DOHH2 (cell line): Measurements from ENCODE around the gene KHDRBS2.

Experiments
- H3F3A ChIP-seq: fragments of 200-600 bp; sonication (generic), shearing (Covaris generic); 2 replicates; pipeline ENCODE4 v1.6.0; 2016; ENCODE audit warnings: antibody characterized with exemption, mild to moderate bottlenecking; ENCODE audit not compliant: control insufficient read depth, insufficient read depth
- H3K27ac ChIP-seq: fragments of 200-600 bp; sonication (generic); 2 replicates; pipeline ENCODE4 v1.5.1; 2014; ENCODE audit warnings: low read depth, mild to moderate bottlenecking, low read length, moderate library complexity
- H3K27me3 ChIP-seq: fragments of 200-600 bp; sonication (generic); 2 replicates; pipeline ENCODE4 v1.6.1; 2014; ENCODE audit warnings: mild to moderate bottlenecking, low read length, mixed read lengths; ENCODE audit not compliant: control insufficient read depth
- H3K36me3 ChIP-seq: fragments of 200-600 bp; sonication (generic); 2 replicates; pipeline ENCODE4 v1.6.1; 2014; ENCODE audit warnings: mild to moderate bottlenecking, low read length, moderate library complexity, mixed read lengths; ENCODE audit not compliant: control insufficient read depth
- H3K4me1 ChIP-seq: fragments of 200-600 bp; sonication (generic); 2 replicates; pipeline ENCODE4 v1.6.1; 2014; ENCODE audit warnings: mild to moderate bottlenecking, low read length, mixed read lengths; ENCODE audit not compliant: control insufficient read depth
- H3K4me2 ChIP-seq: fragments of 200-600 bp; sonication (generic); 2 replicates; pipeline ENCODE4 v1.6.0; 2014; ENCODE audit warnings: mild to moderate bottlenecking, low read length, moderate library complexity
- H3K4me3 ChIP-seq: fragments of 200-600 bp; sonication (generic); 2 replicates; pipeline ENCODE4 v1.5.1; 2014; ENCODE audit warnings: mild to moderate bottlenecking, low read length, mixed read lengths
- H3K79me2 ChIP-seq: fragments of 200-600 bp; sonication (generic); 2 replicates; pipeline ENCODE4 v1.6.1; 2014; ENCODE audit warnings: mild to moderate bottlenecking, low read length, mixed read lengths; ENCODE audit not compliant: control insufficient read depth
- H3K9me2 ChIP-seq: fragments of 200-600 bp; sonication (generic); replicated peaks from 2 replicates; pipeline ENCODE4 v1.6.1; 2014; ENCODE audit warnings: mild to moderate bottlenecking, low read length, mixed read lengths; ENCODE audit not compliant: control insufficient read depth
- H3K9me3 ChIP-seq: fragments of 200-600 bp; sonication (generic); 2 replicates; pipeline ENCODE4 v1.6.1; 2014; ENCODE audit warnings: antibody characterized with exemption, low read length, mixed read lengths; ENCODE audit not compliant: control insufficient read depth, insufficient read depth
- H4K20me1 ChIP-seq: fragments of 200-600 bp; sonication (generic); 2 replicates; pipeline ENCODE4 v1.6.0; 2014; ENCODE audit warnings: low read depth, mild to moderate bottlenecking, antibody characterized with exemption, low read length, moderate library complexity; ENCODE audit not compliant: control insufficient read depth, insufficient read depth
- EZH2phosphoT487 ChIP-seq: fragments of 200-600 bp; sonication (generic); IDR thresholded peaks from 2 replicates; pipeline ENCODE4 v1.6.1; 2017; ENCODE audit warnings: borderline replicate concordance, mild to moderate bottlenecking, antibody characterized with exemption, low read length, moderate library complexity, mixed read lengths
- TF ChIP-seq, protein P1 (sequence below): fragments of 200-600 bp; sonication (generic); IDR thresholded peaks from one replicate; pipeline ENCODE4 v1.5.1; 2014; ENCODE audit warnings: antibody characterized with exemption, mild to moderate bottlenecking, low read depth, low read length; ENCODE audit not compliant: poor library complexity, severe bottlenecking

Gene KHDRBS2

DNA sequence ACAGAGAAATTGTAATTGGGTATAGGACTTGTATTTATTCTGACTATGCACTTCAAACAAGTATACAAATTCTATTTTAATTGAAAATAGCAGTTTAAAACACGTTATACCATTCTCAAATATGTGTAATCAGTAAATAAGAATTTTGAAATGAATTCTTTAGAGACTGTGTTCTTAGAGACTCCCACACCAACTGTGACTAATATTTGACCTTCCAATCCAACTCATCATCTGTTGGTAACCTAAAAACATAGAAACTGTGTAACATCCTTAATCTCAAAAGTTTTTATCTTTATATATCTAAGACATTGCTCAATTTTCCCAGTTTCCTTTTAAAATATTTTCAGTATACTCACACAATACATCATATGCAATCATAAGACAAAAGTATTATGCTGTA, 83.9 kb downstream of the KHDRBS2 start:
- no peaks in the 10 kb centered on the region for H3F3A ChIP-seq
- no peaks in the 10 kb centered on the region for H3K79me2 ChIP-seq
- no peak overlapping the region for H3K4me3 ChIP-seq
- no peaks in the 10 kb centered on the region for H3K9me2 ChIP-seq
- no peaks in the 10 kb centered on the region for H3K27me3 ChIP-seq
- no peaks in the 10 kb centered on the region for H3K9me3 ChIP-seq
- no peaks in the 10 kb centered on the region for H3K4me1 ChIP-seq
- H3K27ac ChIP-seq = no peak overlapping the region
- H4K20me1 ChIP-seq = no peaks in the 10 kb centered on the region
- no peaks in the 10 kb centered on the region for H3K36me3 ChIP-seq
- no peak overlapping the region for H3K4me2 ChIP-seq
- no peak for TF ChIP-seq EZH2phosphoT487
- TF ChIP-seq, protein P1, sequence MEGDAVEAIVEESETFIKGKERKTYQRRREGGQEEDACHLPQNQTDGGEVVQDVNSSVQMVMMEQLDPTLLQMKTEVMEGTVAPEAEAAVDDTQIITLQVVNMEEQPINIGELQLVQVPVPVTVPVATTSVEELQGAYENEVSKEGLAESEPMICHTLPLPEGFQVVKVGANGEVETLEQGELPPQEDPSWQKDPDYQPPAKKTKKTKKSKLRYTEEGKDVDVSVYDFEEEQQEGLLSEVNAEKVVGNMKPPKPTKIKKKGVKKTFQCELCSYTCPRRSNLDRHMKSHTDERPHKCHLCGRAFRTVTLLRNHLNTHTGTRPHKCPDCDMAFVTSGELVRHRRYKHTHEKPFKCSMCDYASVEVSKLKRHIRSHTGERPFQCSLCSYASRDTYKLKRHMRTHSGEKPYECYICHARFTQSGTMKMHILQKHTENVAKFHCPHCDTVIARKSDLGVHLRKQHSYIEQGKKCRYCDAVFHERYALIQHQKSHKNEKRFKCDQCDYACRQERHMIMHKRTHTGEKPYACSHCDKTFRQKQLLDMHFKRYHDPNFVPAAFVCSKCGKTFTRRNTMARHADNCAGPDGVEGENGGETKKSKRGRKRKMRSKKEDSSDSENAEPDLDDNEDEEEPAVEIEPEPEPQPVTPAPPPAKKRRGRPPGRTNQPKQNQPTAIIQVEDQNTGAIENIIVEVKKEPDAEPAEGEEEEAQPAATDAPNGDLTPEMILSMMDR = no peak

DNA sequence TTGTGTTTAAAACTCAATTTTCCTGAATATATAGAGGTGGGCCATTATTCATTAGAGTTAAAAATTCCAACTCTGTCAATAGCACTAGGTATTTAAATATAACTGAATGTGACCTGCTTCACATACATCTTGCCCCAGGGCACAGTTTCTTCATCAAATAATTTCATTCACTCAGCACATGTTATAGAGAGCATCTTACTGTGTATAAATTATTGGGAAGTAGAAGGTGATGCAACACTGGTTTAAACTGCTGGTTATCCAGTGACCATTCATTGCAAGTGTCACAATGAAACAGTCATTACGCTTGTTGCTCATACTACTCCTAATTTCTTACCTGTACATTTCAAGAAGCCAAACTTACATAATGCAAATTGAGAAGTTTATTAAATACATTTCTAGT, 93.4 kb downstream of the KHDRBS2 start:
- Histone ChIP-seq H3K27me3 (no peaks in the 10 kb centered on the region), H3K36me3 (no peaks in the 10 kb centered on the region), H4K20me1 (no peaks in the 10 kb centered on the region), H3K79me2 (no peaks in the 10 kb centered on the region), H3F3A (no peaks in the 10 kb centered on the region), H3K9me3 (no peaks in the 10 kb centered on the region), H3K4me3 (no peak overlapping the region), H3K4me1 (no peaks in the 10 kb centered on the region), H3K9me2 (no peaks in the 10 kb centered on the region), H3K4me2 (no peak overlapping the region), H3K27ac (no peak overlapping the region)
- TF ChIP-seq, protein P1 = no peak
- no peak for TF ChIP-seq EZH2phosphoT487

DNA sequence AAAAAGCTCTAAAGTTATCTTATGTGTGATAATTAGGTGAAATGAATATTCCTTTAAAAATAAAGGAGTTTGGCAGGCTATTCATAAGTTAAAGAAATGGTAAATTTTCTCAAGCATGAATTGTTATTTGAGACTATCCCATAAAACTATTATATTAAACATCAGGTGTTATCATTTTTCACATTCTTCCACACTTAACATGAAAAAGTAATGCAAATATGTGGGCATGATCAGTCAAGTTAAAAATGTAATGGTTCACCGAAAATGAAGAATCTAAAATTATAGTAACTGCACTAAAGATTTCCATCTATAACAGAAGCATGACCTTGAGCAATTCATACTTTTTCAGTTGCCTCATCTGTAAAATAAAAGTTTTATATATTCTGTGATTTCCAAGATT, 110.8 kb downstream of the KHDRBS2 start:
- H3K9me2 ChIP-seq = no peaks in the 10 kb centered on the region
- no peaks in the 10 kb centered on the region for H4K20me1 ChIP-seq
- H3K9me3 ChIP-seq = no peaks in the 10 kb centered on the region
- H3K36me3 ChIP-seq = no peaks in the 10 kb centered on the region
- no peak overlapping the region for H3K27ac ChIP-seq
- TF ChIP-seq EZH2phosphoT487 = no peak
- TF ChIP-seq, protein P1 = no peak
- H3K4me2 ChIP-seq = no peak overlapping the region
- no peaks in the 10 kb centered on the region for H3K27me3 ChIP-seq
- H3K4me1 ChIP-seq = no peaks in the 10 kb centered on the region
- no peaks in the 10 kb centered on the region for H3K79me2 ChIP-seq
- H3F3A ChIP-seq = no peaks in the 10 kb centered on the region
- no peak overlapping the region for H3K4me3 ChIP-seq

DNA sequence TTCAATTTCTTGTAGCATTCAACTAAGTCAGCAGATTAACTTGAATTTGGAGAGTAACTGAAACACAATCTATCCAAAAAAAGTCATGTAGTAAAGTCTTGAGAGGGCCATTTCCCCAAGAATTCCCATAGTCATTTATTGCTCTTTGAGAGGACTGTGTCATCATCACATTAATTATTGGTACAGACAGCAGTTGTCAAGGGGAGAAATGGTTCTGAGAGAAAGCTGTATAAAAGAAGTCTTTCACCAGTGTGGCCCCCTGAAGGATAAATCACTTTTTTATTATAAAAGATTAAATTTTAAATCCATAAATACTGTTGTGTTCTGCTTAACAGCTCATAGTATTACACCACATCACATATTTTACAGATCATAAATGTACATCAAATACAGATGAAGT, 111.5 kb downstream of the KHDRBS2 start:
- no peaks in the 10 kb centered on the region for H3K9me3 ChIP-seq
- no peak overlapping the region for H3K27ac ChIP-seq
- H4K20me1 ChIP-seq = no peaks in the 10 kb centered on the region
- no peak overlapping the region for H3K4me2 ChIP-seq
- H3K27me3 ChIP-seq = no peaks in the 10 kb centered on the region
- H3K9me2 ChIP-seq = no peaks in the 10 kb centered on the region
- H3K4me1 ChIP-seq = no peaks in the 10 kb centered on the region
- H3K36me3 ChIP-seq = no peaks in the 10 kb centered on the region
- H3K79me2 ChIP-seq = no peaks in the 10 kb centered on the region
- no peaks in the 10 kb centered on the region for H3F3A ChIP-seq
- TF ChIP-seq, protein P1 = no peak
- no peak for TF ChIP-seq EZH2phosphoT487
- no peak overlapping the region for H3K4me3 ChIP-seq
